HepG2 (cell line): ENCODE data around the gene CDK5R1. TPM values are rescaled to one million over a fixed set of nuclear protein-coding genes. Genes with fewer than 3 reads are reported as not detected.

Source experiments
- ATAC-seq: fragments of 200-7000 bp; cut with Tn5 transposase; 3 replicates; pipeline ENCODE4 v1.9.1; 2020; ENCODE audit warnings: mild to moderate bottlenecking, moderate library complexity
- BruUV-seq: library from RNA; stranded (reverse); fragments of 400-500 nt; replicated peaks from 2 replicates; lab custom pipeline; 2021; lab: Mats Ljungman, UMichigan
- CTCF ChIA-PET: fragments of 300-600 bp; formaldehyde crosslinking; extraction: SDS; loops from one replicate; lab custom pipeline; 2021; ENCODE audit warnings: low total read pairs, inconsistent platforms, low intra/inter-chr PET ratio; lab: Yijun Ruan, JAX
- POLR2A ChIA-PET: fragments of 350-600 bp; sonication (Branson Sonifier 250); formaldehyde crosslinking; loops from one replicate; lab custom pipeline; 2020; ENCODE audit warnings: antibody characterized with exemption, inconsistent platforms; lab: Yijun Ruan, JAX
- DNase-seq: peaks from one replicate; pipeline ENCODE4 v3.0.0-alpha.2; 2015; ENCODE audit warnings: low spot score
- FAIRE-seq: peaks from 3 replicates; lab custom pipeline; 2011; peaks lifted over from hg19 to GRCh38; lab: Jason Lieb, UNC
- H2AFZ ChIP-seq: one replicate; pipeline ENCODE4 v1.6.1; 2011; ENCODE audit warnings: low read length, inconsistent platforms
- H3K27ac ChIP-seq: fragments of 300-600 bp; 3 replicates; pipeline ENCODE4 v1.8.0; 2011; ENCODE audit warnings: mixed run types, mild to moderate bottlenecking, mixed read lengths, low read length, inconsistent platforms; ENCODE audit not compliant: insufficient read depth; ENCODE audit errors: extremely low read length
- H3K27me3 ChIP-seq, 2 experiments: fragments of 200-600 bp in 1 of 2; 2 replicates in 1 of 2; 3 replicates in 1 of 2; pipeline versions ENCODE4 v1.6.0 to v1.8.0; 2011; ENCODE audit warnings: low read length in 2 of 2, mild to moderate bottlenecking in 2 of 2, moderate library complexity in 2 of 2, inconsistent platforms in 1 of 2; ENCODE audit not compliant: insufficient read depth in 2 of 2, control insufficient read depth in 1 of 2
- H3K36me3 ChIP-seq, 2 experiments: fragments of 200-600 bp in 1 of 2; replicated peaks in 1 of 2; 2 replicates in 1 of 2; 3 replicates in 1 of 2; pipeline versions ENCODE4 v1.5.1 to v1.8.0; 2011; ENCODE audit warnings: low read length in 2 of 2, inconsistent platforms in 1 of 2; ENCODE audit not compliant: insufficient read depth in 2 of 2, control insufficient read depth in 1 of 2
- H3K4me1 ChIP-seq: 2 replicates; pipeline ENCODE4 v1.5.1; 2012; ENCODE audit warnings: low read length, inconsistent platforms; ENCODE audit not compliant: insufficient read depth
- H3K4me2 ChIP-seq: 2 replicates; pipeline ENCODE4 v1.6.0; 2011; ENCODE audit warnings: low read depth, low read length, inconsistent platforms
- H3K4me3 ChIP-seq, 3 experiments: fragments of 200-600 bp in 1 of 3; sonication (generic), shearing (Covaris generic) in 1 of 3; replicated peaks in 1 of 3; 2 replicates each; pipeline ENCODE4 v1.5.1; 2011 to 2016; ENCODE audit warnings: low read length in 3 of 3, inconsistent platforms in 2 of 3, low read depth in 2 of 3, mild to moderate bottlenecking in 2 of 3, control low read depth in 1 of 3, mixed read lengths in 1 of 3; ENCODE audit not compliant: insufficient read depth in 1 of 3
- H3K79me2 ChIP-seq: one replicate; pipeline ENCODE4 v1.6.1; 2011; ENCODE audit warnings: low read length, inconsistent platforms; ENCODE audit not compliant: insufficient read depth
- H3K9ac ChIP-seq: 2 replicates; pipeline ENCODE4 v1.6.0; 2011; ENCODE audit warnings: mild to moderate bottlenecking, low read depth, low read length, inconsistent platforms; ENCODE audit not compliant: insufficient read depth
- H3K9me3 ChIP-seq: 2 replicates; pipeline ENCODE4 v1.5.1; 2012; ENCODE audit warnings: mild to moderate bottlenecking, low read length
- H4K20me1 ChIP-seq: 2 replicates; pipeline ENCODE4 v1.6.0; 2011; ENCODE audit warnings: inconsistent platforms, mild to moderate bottlenecking, low read length, moderate library complexity; ENCODE audit not compliant: insufficient read depth
- BCLAF1 ChIP-seq: fragments of 450-650 bp; IDR thresholded peaks from 2 replicates; pipeline ENCODE4 v1.6.1; 2017; ENCODE audit warnings: mild to moderate bottlenecking
- BORCS8-MEF2B ChIP-seq: sonication (generic); formaldehyde crosslinking; IDR thresholded peaks from 2 replicates; pipeline ENCODE4 v1.8.0; 2022; ENCODE audit warnings: mild to moderate bottlenecking, missing genetic modification reagents
- EHMT2 ChIP-seq: fragments of 200-600 bp; sonication (generic); IDR thresholded peaks from 2 replicates; pipeline ENCODE4 v1.7.0; 2017; ENCODE audit warnings: antibody characterized with exemption, low read depth, low read length, borderline replicate concordance
- HHEX ChIP-seq: IDR thresholded peaks from 2 replicates; pipeline ENCODE4 v1.6.1; 2016; ENCODE audit warnings: control low read depth
- KDM4B ChIP-seq: sonication (generic); formaldehyde crosslinking; IDR thresholded peaks from 2 replicates; pipeline ENCODE4 v1.4.0; 2020; ENCODE audit warnings: missing genetic modification reagents
- SATB2 ChIP-seq: sonication (generic); formaldehyde crosslinking; IDR thresholded peaks from 2 replicates; pipeline ENCODE4 v1.5.0; 2020; ENCODE audit warnings: missing genetic modification reagents
- THYN1 ChIP-seq: sonication (generic); formaldehyde crosslinking; IDR thresholded peaks from 2 replicates; pipeline ENCODE4 v1.8.1; 2023; ENCODE audit warnings: low read depth, mild to moderate bottlenecking, moderate library complexity, missing genetic modification reagents, borderline replicate concordance
- ZNF12 ChIP-seq: sonication (generic); formaldehyde crosslinking; IDR thresholded peaks from 2 replicates; pipeline ENCODE4 v1.5.0; 2020; ENCODE audit warnings: missing genetic modification reagents
- ZNF678 ChIP-seq: sonication (generic); formaldehyde crosslinking; IDR thresholded peaks from 2 replicates; pipeline ENCODE4 v1.4.0; 2020; ENCODE audit warnings: mild to moderate bottlenecking, missing genetic modification reagents
- WGBS: methylation state at CpG from one replicate; pipeline ENCODE4 v1.1.6; 2017; ENCODE audit warnings: low lambda C conversion rate; 5-methylcytosine and 5-hydroxymethylcytosine counted together
- in situ Hi-C: cut with HindIII; loops from 2 replicates; pipeline ENCODE4 v1.10.0; 2017; ENCODE audit warnings: low pct_unique_long_range_greater_than_20kb; ENCODE audit not compliant: extremely low pct_ligation_motif_present
- intact Hi-C: fragments of 100-400 bp; cut with micrococcal nuclease; formaldehyde crosslinking; loops from one replicate; pipeline ENCODE4 v1.10.0; 2022; ENCODE audit not compliant: unreplicated experiment
- polyA plus RNA-seq, 8 experiments: library from polyadenylated mRNA; depleted of rRNA in 3 of 8; stranded (reverse) in 7 of 8; unstranded in 1 of 8; fragments of >200 nt; fragmentation: Illumina TruSeq in 4 of 8; extraction: Trizol in 4 of 8; gene quantifications; 2 replicates each; pipeline versions ENCODE4 v1.2.1 to v1.2.3, GENCODE V29; 2011 to 2016; ENCODE audit warnings: low read depth in 4 of 8, missing spikeins in 1 of 8, mixed read lengths in 1 of 8; ENCODE audit not compliant: insufficient read depth in 1 of 8
- total RNA-seq, 5 experiments: library from RNA; depleted of rRNA; stranded (reverse); fragments of >200 nt; fragmentation: Illumina TruSeq; extraction: Trizol; gene quantifications; 2 replicates each; pipeline ENCODE4 v1.2.3, GENCODE V29; 2016; ENCODE audit warnings: low read depth in 1 of 5
- TF ChIP-seq, protein P1 (sequence below): sonication (generic); formaldehyde crosslinking; IDR thresholded peaks from 2 replicates; pipeline ENCODE4 v1.4.0; 2020; ENCODE audit warnings: missing genetic modification reagents
- TF ChIP-seq, protein P2 (sequence below): sonication (generic); formaldehyde crosslinking; IDR thresholded peaks from 2 replicates; pipeline ENCODE4 v1.5.0; 2020; ENCODE audit warnings: missing genetic modification reagents
- TF ChIP-seq, protein P3 (sequence below): IDR thresholded peaks from 2 replicates; pipeline ENCODE4 v1.6.1; 2012; ENCODE audit warnings: inconsistent platforms

Gene CDK5R1
- total and polyA plus RNA-seq, 2 of the 13 experiments (the other 11 are each of a cell fraction or from before 2014, with no cell fraction given) = 1.1 to 3.9 TPM

DNA sequence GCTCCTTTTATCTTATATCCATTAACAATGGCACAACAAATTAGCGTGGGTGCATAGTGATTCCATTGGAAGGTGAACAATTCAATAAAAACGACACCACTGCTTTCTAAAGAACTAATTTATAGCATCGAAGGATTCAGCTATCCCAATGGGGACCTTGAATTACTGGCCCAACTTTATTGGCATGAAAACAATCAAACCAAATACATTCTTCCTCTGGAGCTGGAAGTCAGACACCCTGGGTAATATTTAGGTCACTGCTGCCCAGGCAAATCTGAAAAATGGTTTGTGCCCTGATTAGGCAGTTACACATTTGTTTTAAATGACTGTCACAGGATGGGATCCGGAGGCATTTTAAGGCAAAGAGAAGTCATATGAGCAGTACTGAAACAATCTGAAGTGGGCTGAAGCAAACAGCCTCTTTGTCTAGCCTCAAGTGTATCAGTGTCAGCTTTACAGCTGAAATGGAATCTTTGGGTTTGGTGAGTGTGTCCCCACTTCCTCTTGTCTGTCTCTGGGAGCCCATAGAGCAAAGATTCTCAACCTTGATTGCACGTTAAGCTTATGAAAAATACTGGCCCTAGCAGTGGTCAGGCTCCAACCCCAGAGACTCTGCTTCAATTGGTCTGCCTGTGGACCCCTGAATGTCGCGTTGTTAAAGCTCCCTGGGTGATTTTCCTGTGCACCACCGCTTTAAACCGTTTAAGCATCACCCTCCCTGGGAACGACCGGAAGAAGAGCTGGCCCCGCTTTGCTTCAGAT is 30.3 kb downstream of the CDK5R1 start (continued):
- TF ChIP-seq, protein P1, sequence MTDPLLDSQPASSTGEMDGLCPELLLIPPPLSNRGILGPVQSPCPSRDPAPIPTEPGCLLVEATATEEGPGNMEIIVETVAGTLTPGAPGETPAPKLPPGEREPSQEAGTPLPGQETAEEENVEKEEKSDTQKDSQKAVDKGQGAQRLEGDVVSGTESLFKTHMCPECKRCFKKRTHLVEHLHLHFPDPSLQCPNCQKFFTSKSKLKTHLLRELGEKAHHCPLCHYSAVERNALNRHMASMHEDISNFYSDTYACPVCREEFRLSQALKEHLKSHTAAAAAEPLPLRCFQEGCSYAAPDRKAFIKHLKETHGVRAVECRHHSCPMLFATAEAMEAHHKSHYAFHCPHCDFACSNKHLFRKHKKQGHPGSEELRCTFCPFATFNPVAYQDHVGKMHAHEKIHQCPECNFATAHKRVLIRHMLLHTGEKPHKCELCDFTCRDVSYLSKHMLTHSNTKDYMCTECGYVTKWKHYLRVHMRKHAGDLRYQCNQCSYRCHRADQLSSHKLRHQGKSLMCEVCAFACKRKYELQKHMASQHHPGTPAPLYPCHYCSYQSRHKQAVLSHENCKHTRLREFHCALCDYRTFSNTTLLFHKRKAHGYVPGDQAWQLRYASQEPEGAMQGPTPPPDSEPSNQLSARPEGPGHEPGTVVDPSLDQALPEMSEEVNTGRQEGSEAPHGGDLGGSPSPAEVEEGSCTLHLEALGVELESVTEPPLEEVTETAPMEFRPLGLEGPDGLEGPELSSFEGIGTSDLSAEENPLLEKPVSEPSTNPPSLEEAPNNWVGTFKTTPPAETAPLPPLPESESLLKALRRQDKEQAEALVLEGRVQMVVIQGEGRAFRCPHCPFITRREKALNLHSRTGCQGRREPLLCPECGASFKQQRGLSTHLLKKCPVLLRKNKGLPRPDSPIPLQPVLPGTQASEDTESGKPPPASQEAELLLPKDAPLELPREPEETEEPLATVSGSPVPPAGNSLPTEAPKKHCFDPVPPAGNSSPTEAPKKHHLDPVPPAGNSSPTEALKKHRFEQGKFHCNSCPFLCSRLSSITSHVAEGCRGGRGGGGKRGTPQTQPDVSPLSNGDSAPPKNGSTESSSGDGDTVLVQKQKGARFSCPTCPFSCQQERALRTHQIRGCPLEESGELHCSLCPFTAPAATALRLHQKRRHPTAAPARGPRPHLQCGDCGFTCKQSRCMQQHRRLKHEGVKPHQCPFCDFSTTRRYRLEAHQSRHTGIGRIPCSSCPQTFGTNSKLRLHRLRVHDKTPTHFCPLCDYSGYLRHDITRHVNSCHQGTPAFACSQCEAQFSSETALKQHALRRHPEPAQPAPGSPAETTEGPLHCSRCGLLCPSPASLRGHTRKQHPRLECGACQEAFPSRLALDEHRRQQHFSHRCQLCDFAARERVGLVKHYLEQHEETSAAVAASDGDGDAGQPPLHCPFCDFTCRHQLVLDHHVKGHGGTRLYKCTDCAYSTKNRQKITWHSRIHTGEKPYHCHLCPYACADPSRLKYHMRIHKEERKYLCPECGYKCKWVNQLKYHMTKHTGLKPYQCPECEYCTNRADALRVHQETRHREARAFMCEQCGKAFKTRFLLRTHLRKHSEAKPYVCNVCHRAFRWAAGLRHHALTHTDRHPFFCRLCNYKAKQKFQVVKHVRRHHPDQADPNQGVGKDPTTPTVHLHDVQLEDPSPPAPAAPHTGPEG (CRISPR knock-in tag) = no peak
- TF ChIP-seq SATB2 (CRISPR knock-in tag) (no peak), HHEX (CRISPR knock-in tag) (no peak), BORCS8-MEF2B (CRISPR knock-in tag) (no peak)

GRCh38 chr17:32517982-32518381 is 31.2 kb downstream of the CDK5R1 start:
- DNase-seq = no peak
- no peaks in the 10 kb centered on the region for H3K9me3 ChIP-seq
- no peak overlapping the region for H2AFZ ChIP-seq
- H3K27me3 ChIP-seq = no peaks in the 10 kb centered on the region; a peak in 1 of 5 replicates
- ChIA-PET POLR2A (no interaction called here), CTCF (no interaction called here)
- no peak overlapping the region for H3K27ac ChIP-seq
- no peak for TF ChIP-seq ZNF12
- no peak for TF ChIP-seq EHMT2
- no peak for TF ChIP-seq KDM4B
- no peak for TF ChIP-seq THYN1 (CRISPR knock-in tag)
- no peak for TF ChIP-seq ZNF678 (CRISPR knock-in tag)
- TF ChIP-seq BCLAF1 = no peak
- TF ChIP-seq, protein P2, sequence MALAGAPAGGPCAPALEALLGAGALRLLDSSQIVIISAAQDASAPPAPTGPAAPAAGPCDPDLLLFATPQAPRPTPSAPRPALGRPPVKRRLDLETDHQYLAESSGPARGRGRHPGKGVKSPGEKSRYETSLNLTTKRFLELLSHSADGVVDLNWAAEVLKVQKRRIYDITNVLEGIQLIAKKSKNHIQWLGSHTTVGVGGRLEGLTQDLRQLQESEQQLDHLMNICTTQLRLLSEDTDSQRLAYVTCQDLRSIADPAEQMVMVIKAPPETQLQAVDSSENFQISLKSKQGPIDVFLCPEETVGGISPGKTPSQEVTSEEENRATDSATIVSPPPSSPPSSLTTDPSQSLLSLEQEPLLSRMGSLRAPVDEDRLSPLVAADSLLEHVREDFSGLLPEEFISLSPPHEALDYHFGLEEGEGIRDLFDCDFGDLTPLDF = no peak
- TF ChIP-seq, protein P3, sequence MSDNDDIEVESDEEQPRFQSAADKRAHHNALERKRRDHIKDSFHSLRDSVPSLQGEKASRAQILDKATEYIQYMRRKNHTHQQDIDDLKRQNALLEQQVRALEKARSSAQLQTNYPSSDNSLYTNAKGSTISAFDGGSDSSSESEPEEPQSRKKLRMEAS = no peak
- TF ChIP-seq, all 625 proteins: peak for 0
- no peak overlapping the region for H3K4me3 ChIP-seq
- H3K79me2 ChIP-seq = no peaks in the 10 kb centered on the region
- no peak overlapping the region for H3K9ac ChIP-seq
- 93% methylated on average over 5 of the region's 7 CpGs for WGBS
- no peaks in the 10 kb centered on the region for H4K20me1 ChIP-seq
- FAIRE-seq (no peak), ATAC-seq (no peak)
- no peak overlapping the region for H3K4me2 ChIP-seq
- peaks cover 29% of the 10 kb centered on the region for H3K4me1 ChIP-seq
- intact Hi-C loops = no loop called here
- in situ Hi-C loops = no loop called here
- no TSS peak for BruUV-seq
- no peaks in the 10 kb centered on the region for H3K36me3 ChIP-seq
